Natural killer cell treated with Interleukin-12 subunit alpha and Interleukin-12 subunit beta and Interleukin-15 and Interleukin-18, amount 100 ng/mL, for 72 hours (primary cell): ENCODE data around the gene CREG1. TPM values are rescaled to one million over a fixed set of nuclear protein-coding genes. Genes with fewer than 3 reads are reported as not detected.

Source experiments
- ATAC-seq, 2 donors: fragments of 150-1000 bp; cut with Tn5 transposase in 1 of 2; sonication (Bioruptor Pico), chemical (Tn5 transposase) in 1 of 2; 2 replicates each; pipeline ENCODE4 v1.10.0; 2021
- DNase-seq: peaks from one replicate; pipeline ENCODE4 v3.0.0; 2022; ENCODE audit warnings: low spot score
- H3K27ac Mint-ChIP-seq, 2 donors: 1 replicate in 1 of 2; 2 replicates in 1 of 2; pipeline ENCODE4 v1.8.0; 2022; ENCODE audit warnings: mixed read lengths in 2 of 2, mild to moderate bottlenecking in 1 of 2, moderate library complexity in 1 of 2
- H3K27me3 Mint-ChIP-seq, 2 donors: 1 replicate in 1 of 2; 2 replicates in 1 of 2; pipeline ENCODE4 v1.8.0; 2022; ENCODE audit warnings: mixed read lengths in 2 of 2
- H3K36me3 Mint-ChIP-seq: one replicate; pipeline ENCODE4 v1.8.0; 2022; ENCODE audit warnings: mixed read lengths
- H3K4me1 Mint-ChIP-seq, 2 donors: 1 replicate in 1 of 2; 2 replicates in 1 of 2; pipeline ENCODE4 v1.8.0; 2022; ENCODE audit warnings: low read depth in 2 of 2, mixed read lengths in 2 of 2, mild to moderate bottlenecking in 1 of 2
- H3K4me3 Mint-ChIP-seq: one replicate; pipeline ENCODE4 v1.8.0; 2022; ENCODE audit warnings: mixed read lengths
- H3K9me3 Mint-ChIP-seq: 2 replicates; pipeline ENCODE4 v1.8.0; 2022; ENCODE audit warnings: mixed read lengths
- total RNA-seq, 2 donors: library from RNA; stranded (reverse); gene quantifications; one replicate each; pipeline ENCODE4 v1.2.3, GENCODE V29; 2022

CREG1 gene
- total RNA-seq, 2 donors from 2014 or later: 15.8 to 16.2 TPM

DNA sequence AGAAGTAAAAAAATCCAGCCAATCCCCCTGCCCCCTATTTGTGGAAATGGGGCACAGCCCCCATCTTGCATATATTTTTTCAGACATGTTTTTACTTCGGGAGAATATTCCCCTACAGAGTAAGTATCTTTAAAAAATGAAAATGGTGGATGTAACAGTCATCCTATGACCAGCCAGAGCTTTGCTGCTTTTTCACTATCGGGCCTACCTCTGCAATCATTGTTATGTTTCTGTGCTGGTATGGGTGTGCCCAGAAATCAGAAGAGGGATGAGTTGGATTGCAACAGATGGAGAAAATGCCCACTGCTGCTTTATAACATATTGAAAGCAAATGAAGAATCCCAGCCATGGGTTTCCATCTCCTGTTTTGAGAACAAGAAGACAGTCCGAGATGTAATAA is 38.1 kb downstream of the CREG1 start:
- ATAC-seq (no peak), DNase-seq (no peak)
- H3K4me3 Mint-ChIP-seq: peak overlapping the region; percentile 98
- H3K27ac Mint-ChIP-seq: peak overlapping the region; percentile 98 to 100
- H3K4me1 Mint-ChIP-seq: peaks cover 51 to 61% of the 10 kb centered on the region in 2 donors
- peaks cover 20% of the 10 kb centered on the region for H3K36me3 Mint-ChIP-seq
- no peaks in the 10 kb centered on the region for H3K27me3 Mint-ChIP-seq
- no peaks in the 10 kb centered on the region for H3K9me3 Mint-ChIP-seq

DNA sequence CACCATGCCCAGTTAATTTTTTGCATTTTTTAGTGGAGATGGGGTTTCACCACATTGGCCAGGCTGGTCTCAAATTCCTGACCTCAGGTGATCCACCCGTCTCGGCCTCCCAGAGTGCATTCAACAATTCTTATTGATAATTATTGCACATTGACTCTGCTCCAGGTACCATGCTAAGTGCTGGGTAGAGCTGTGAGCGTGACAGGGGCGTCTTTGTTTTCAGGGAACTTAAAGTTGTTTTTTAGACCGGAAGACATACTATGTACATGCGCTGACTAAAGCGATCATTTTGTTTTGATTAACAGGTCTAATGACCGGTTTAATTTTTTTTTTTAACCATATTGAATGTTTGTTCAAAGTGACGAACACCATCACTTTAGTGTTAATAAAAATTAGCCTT is 39.3 kb downstream of the CREG1 start:
- H3K27ac Mint-ChIP-seq: peak overlapping the region; percentile 98 to 100
- peaks cover 57 to 72% of the 10 kb centered on the region in 2 donors for H3K4me1 Mint-ChIP-seq
- H3K9me3 Mint-ChIP-seq: no peaks in the 10 kb centered on the region
- no peak for DNase-seq
- H3K36me3 Mint-ChIP-seq: peaks cover 30% of the 10 kb centered on the region
- no peaks in the 10 kb centered on the region for H3K27me3 Mint-ChIP-seq
- H3K4me3 Mint-ChIP-seq: peak overlapping the region; percentile 98
- no peak for ATAC-seq

DNA sequence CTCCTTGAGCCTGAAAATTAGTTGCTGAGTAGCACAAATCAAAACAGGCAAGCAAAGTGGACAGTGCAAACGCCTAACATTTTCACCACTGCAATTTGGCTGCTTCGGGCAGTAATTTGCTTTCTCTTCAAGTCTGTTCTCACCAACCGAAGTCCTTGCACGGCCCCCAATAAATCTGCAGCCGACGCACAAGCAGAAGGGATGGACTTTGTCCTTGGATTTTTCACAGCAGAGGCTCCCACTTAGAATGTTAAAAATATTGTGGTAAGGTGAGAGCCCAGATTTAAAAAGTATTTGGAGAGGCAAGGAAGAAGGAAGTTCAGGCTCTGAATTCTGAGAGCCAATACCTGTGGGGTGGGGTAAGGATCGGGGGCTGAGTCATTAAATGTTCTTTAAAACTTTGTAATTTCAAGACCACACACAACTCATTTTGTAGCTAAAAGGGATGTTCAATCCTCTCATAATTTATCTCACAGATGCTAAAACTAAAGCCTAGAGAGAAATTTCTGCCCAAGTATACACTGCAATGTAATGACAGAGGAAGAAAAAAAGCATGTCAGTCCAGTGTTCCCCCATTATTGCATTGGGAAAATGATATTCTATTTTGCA is 41.4 kb downstream of the CREG1 start:
- Mint-ChIP-seq H3K27ac (peak overlapping the region; percentile 98 to 100), H3K27me3 (no peaks in the 10 kb centered on the region), H3K4me3 (peak overlapping the region; percentile 90), H3K4me1 (peaks cover 68 to 79% of the 10 kb centered on the region in 2 donors), H3K36me3 (peaks cover 42% of the 10 kb centered on the region), H3K9me3 (no peaks in the 10 kb centered on the region)
- ATAC-seq (peak in 1 of 2 donors; percentile 28), DNase-seq (no peak)

DNA sequence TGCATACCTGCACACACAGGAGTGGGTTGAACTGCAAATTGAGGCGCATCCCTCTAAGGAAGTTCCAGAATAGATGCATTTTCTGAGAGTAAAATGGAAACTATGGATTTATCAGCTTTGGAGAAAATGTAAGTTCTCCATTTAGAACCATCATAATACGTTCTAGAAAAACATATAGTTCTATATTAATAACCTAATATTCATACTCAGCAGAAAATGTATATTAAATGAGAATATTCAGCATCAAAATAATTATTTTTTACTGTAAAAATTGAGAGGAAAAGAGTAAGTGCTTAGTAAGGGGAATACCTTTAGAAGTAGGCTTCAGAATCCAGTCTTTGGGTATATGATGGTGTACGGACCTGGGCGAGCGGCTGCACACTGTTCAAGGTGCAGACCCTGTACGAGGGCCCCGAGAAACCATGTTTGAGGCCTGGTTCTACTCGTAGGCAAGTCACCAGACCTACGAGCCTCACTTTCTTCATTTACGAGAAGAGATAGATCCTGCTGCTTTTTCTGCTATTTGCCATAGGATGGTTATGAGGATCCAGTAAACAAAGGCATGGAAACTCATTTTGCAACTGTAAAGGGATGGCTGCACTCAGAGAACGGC is 42.1 kb downstream of the CREG1 start:
- Mint-ChIP-seq H3K27me3 (no peaks in the 10 kb centered on the region), H3K9me3 (no peaks in the 10 kb centered on the region), H3K36me3 (peaks cover 37% of the 10 kb centered on the region), H3K27ac (peak overlapping the region; percentile 98 to 100), H3K4me3 (peak overlapping the region; percentile 90), H3K4me1 (peaks cover 69 to 79% of the 10 kb centered on the region in 2 donors)
- ATAC-seq (no peak), DNase-seq (no peak)

DNA sequence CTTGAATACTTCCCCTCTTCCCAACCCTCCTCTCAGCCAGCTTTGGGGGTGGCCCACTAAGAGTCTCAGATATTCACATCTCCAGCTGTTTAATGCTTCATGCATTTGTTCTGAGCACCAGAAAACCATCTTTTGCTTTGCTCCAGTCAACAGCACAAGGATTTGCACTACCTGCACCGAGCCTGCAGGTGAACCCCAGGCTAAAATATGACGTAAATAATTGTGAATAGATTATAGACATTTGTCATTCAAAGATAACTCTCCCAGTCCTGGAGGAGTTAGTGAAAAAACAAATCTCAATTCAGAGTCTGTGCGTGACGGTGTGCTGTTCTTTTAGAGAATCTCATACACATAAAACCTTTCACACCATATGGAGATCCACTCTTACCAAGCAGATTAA is 42.7 kb downstream of the CREG1 start:
- no peak for DNase-seq
- peak overlapping the region; percentile 72 for H3K4me3 Mint-ChIP-seq
- no peaks in the 10 kb centered on the region for H3K9me3 Mint-ChIP-seq
- peaks cover 31% of the 10 kb centered on the region for H3K36me3 Mint-ChIP-seq
- peak overlapping the region; percentile 96 to 98 for H3K27ac Mint-ChIP-seq
- H3K27me3 Mint-ChIP-seq: no peaks in the 10 kb centered on the region
- H3K4me1 Mint-ChIP-seq: peaks cover 68 to 81% of the 10 kb centered on the region in 2 donors
- no peak for ATAC-seq

DNA sequence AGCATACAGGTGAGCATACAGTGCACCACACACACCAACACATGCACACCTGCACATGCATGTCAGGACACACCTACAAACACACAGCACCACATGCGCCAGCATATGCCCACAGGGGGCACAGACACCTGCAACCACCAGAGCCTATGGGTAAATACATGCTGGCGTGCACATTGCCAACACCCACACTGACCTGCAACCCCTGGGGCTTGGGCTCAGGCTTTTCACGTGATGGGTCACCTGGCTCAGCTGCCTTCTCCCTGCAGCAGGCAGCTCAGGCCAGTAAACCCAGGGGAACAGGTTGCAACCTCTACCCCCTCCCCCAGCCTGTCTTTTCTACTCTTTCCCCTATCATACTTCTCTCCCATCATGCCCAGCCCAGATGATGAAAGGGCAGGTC is 43.3 kb downstream of the CREG1 start:
- Mint-ChIP-seq H3K36me3 (peaks cover 28% of the 10 kb centered on the region), H3K9me3 (no peaks in the 10 kb centered on the region), H3K4me1 (peaks cover 73 to 85% of the 10 kb centered on the region in 2 donors), H3K27me3 (no peaks in the 10 kb centered on the region), H3K4me3 (peak overlapping the region; percentile 72), H3K27ac (peak overlapping the region; percentile 96 to 98)
- DNase-seq: no peak
- ATAC-seq: peak; percentile 25 to 40

DNA sequence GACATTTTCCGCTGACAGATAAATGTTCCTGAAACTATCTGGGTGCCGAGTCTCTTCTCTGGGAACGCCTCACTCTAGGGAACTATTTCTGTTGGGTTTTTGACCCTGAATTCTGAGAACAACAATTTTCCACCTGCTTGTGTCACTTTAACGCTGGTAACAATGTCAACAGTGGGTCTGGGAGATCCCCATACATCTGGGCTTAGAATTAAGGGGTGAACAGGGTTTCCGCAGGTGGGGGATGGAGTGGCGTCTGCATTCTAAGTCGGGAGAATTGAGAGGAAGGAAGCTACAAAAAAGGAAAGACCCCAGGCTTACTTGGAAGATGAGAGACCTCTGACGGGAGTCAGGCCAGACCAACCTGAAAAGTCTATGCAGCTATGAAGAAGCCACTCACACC is 44.0 kb downstream of the CREG1 start:
- no peaks in the 10 kb centered on the region for H3K27me3 Mint-ChIP-seq
- peak overlapping the region; percentile 72 for H3K4me3 Mint-ChIP-seq
- H3K36me3 Mint-ChIP-seq: peaks cover 27% of the 10 kb centered on the region
- DNase-seq: no peak
- peak overlapping the region; percentile 96 to 98 for H3K27ac Mint-ChIP-seq
- peaks cover 80 to 91% of the 10 kb centered on the region in 2 donors for H3K4me1 Mint-ChIP-seq
- H3K9me3 Mint-ChIP-seq: no peaks in the 10 kb centered on the region
- ATAC-seq: peak; percentile 43 to 63

DNA sequence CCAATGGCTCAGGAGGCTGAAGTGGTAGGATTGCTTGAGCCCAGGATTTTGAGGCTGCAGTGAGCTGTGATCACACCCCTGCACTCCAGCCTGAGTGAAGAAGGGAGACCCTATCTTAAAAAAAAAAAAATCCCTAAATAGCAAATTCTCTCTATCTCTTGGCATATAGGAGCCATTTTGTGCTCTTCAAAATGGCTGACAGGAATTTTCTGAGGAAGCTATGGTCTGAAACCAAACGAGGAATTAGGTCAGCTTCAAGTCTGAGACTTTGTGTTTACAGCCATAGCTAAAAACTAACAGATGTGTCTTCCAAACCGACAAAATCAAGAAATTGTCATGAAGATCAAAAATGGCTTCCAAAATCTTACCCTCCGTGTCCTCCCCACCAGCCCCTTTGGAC is 45.8 kb downstream of the CREG1 start:
- DNase-seq: no peak
- Mint-ChIP-seq H3K9me3 (no peaks in the 10 kb centered on the region), H3K27ac (peak overlapping the region; percentile 96 to 98), H3K4me1 (peaks cover 88 to 97% of the 10 kb centered on the region in 2 donors), H3K4me3 (peak overlapping the region; percentile 72), H3K27me3 (no peaks in the 10 kb centered on the region), H3K36me3 (peaks cover 36% of the 10 kb centered on the region)
- ATAC-seq: no peak

DNA sequence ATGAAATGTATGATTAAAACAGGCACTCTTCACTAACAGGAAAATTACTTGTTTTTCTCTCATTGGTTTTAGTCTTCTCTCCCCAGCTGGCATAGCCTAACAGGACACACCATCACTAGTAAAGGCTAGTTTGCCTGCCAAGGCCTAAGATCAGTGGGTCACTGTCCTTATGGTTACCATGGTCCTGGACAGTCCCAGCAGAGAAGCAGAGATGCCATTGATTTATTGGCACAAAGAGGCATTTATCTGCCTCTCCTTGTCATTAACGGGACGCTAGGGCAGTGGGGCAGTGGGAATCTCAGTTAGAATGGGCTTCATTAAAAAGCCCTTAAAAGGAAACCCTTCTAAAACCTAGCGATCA is 49.1 kb downstream of the CREG1 start:
- Mint-ChIP-seq H3K36me3 (peaks cover 41% of the 10 kb centered on the region), H3K27me3 (no peaks in the 10 kb centered on the region), H3K4me1 (peaks cover 88 to 97% of the 10 kb centered on the region in 2 donors), H3K4me3 (peak overlapping the region; percentile 72), H3K27ac (peak overlapping the region; percentile 96 to 98), H3K9me3 (no peaks in the 10 kb centered on the region)
- DNase-seq: no peak
- no peak for ATAC-seq

DNA sequence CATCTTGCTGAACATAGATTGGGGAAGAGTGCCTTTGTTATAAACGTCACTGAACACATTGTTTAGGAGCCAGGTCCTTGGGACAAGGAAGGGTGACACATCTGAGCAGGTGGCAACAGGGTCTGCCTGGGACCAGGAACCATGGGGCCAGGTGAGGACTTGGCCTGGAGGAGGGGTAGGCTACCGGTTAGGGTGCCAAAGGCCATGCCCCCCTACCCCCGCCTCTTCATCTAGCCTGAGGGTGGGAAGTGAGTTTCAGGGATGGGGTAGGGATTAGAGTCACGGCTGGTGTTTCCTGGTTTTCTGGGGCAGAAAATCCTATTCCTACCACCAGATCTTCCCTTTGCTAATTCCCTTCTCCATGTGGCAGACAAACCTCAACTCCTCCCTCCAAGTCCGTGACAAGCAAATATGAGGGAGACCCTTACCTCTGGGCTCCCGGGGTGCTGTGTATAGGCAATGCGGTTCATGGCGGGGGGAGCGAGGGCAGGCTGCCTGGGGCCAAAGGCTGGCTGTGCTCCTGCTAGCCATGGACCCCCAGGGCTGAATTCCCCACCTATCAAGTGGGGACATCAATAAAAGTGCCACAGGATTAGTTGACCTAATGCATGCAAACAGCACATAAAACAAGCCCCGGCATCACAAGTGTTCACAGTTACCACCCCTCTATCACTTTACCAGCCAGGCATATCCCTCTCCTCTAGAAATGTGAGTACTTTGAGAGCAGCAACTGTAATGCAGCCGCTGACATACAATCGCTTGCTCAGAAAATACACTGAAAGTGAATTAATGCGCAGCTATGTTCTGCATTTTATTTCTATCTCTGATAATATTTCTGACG is 49.7 kb downstream of the CREG1 start:
- H3K4me1 Mint-ChIP-seq: peaks cover 90 to 97% of the 10 kb centered on the region in 2 donors
- ATAC-seq (no peak), DNase-seq (no peak)
- no peaks in the 10 kb centered on the region for H3K9me3 Mint-ChIP-seq
- no peaks in the 10 kb centered on the region for H3K27me3 Mint-ChIP-seq
- H3K27ac Mint-ChIP-seq: peak overlapping the region; percentile 96 to 98
- H3K4me3 Mint-ChIP-seq: peak overlapping the region; percentile 72
- H3K36me3 Mint-ChIP-seq: peaks cover 39% of the 10 kb centered on the region

DNA sequence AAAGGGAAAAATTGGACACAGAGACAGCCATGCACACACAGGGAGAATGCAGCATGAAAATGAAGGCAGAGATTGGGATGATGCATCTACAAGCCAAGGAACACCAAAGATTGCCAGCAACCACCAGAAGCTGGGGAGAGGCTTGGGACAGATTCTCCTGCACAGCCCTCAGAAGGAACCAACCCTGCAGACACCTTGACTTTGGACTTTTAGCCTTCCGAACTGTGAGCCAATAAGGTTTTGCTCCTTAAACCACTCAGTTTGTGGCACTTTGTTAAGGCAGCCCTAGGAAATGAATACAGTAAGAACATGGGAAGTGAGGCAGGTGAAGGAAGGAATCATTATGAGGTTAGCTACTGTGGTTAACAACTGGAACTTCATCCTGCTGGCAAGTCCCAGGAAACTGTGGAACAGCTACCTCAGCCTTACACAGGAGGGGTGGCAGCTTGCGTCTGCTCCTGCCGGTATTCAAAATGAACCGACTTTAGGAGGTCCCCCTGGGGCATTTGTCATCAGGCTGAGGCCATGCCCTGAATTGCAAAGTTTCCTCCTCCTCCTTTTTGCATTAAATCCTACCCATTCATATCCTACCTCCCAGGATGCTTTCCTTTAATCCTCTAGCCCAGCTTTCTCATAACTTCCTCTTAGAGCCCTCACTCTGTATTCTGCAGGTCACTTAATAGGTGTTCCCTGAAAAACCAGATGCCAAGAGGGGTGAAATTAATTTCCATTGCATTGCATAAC is 50.7 kb downstream of the CREG1 start:
- ATAC-seq (no peak), DNase-seq (peak; percentile 56)
- peaks cover 36% of the 10 kb centered on the region for H3K36me3 Mint-ChIP-seq
- no peaks in the 10 kb centered on the region for H3K27me3 Mint-ChIP-seq
- peak overlapping the region; percentile 96 to 98 for H3K27ac Mint-ChIP-seq
- no peaks in the 10 kb centered on the region for H3K9me3 Mint-ChIP-seq
- H3K4me1 Mint-ChIP-seq: peaks cover 92 to 97% of the 10 kb centered on the region in 2 donors
- peak overlapping the region; percentile 72 for H3K4me3 Mint-ChIP-seq

DNA sequence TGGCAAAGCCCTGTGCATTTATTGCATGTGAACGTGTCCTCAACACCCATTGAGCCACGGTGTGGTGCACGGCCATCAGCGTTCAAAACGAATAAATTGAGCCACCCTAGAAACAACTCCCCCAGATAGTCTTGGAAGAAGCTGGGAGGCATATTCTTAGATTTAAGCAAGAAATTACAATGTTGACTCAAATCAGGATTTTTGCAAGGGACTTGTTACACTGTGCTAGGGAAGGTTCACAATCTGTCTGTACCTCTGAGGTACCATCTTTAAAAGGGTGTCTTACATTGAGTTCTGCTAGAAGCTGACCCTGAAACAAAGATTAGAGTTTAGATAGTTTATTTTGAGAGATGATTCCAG is 51.4 kb downstream of the CREG1 start:
- H3K9me3 Mint-ChIP-seq: no peaks in the 10 kb centered on the region
- H3K27me3 Mint-ChIP-seq: no peaks in the 10 kb centered on the region
- ATAC-seq (peak; percentile 33 to 49), DNase-seq (no peak)
- peaks cover 29% of the 10 kb centered on the region for H3K36me3 Mint-ChIP-seq
- H3K27ac Mint-ChIP-seq: peak overlapping the region; percentile 96 to 98
- H3K4me1 Mint-ChIP-seq: peaks cover 93 to 96% of the 10 kb centered on the region in 2 donors
- peak overlapping the region; percentile 72 for H3K4me3 Mint-ChIP-seq

DNA sequence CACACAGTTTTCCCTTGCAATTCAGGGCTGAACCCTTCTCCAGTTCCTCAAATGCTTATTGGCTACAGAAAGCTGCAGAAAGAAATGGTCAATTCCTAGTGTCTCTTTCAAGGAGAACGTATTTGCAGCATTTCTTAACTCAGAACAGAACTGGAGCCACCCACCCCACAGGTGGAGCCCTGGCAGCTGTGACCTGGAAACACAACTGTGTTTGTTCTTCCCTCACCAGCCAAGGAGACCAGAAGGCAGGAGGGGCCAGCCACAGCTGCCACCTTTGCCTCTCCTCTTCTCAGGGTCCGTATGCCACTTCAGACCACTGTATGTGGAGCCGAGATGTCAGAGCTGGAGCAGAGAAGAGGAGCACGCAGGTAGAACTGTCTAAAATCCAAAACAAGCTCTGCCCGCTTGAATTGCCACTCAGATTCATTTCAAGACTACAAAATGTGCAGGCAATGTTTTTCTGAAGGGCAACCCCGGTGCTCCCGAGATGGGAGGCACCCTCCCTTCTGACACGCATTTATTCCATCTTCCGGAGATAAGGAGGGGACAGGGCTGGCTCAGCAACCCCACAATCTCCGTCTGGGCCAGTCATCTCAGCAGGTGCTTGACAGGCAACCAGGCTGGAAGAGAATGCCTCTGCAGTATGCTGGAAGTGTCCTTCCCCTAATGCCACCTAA is 51.9 kb downstream of the CREG1 start:
- Mint-ChIP-seq H3K9me3 (no peaks in the 10 kb centered on the region), H3K27ac (peak overlapping the region; percentile 96 to 98), H3K27me3 (no peaks in the 10 kb centered on the region), H3K36me3 (peaks cover 28% of the 10 kb centered on the region), H3K4me3 (peak overlapping the region; percentile 72), H3K4me1 (peaks cover 94 to 96% of the 10 kb centered on the region in 2 donors)
- ATAC-seq: peak; percentile 8 to 37
- DNase-seq: peak; percentile 60
